Measurements from ENCODE around the gene OR4S1.
"Not testable (repeated sequence)": the region's sequence is repeated elsewhere in the genome, so short reads cannot be mapped to it uniquely, and the experiment has no call there.

The OR4S1 gene, protein sequence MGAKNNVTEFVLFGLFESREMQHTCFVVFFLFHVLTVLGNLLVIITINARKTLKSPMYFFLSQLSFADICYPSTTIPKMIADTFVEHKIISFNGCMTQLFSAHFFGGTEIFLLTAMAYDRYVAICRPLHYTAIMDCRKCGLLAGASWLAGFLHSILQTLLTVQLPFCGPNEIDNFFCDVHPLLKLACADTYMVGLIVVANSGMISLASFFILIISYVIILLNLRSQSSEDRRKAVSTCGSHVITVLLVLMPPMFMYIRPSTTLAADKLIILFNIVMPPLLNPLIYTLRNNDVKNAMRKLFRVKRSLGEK

DNA sequence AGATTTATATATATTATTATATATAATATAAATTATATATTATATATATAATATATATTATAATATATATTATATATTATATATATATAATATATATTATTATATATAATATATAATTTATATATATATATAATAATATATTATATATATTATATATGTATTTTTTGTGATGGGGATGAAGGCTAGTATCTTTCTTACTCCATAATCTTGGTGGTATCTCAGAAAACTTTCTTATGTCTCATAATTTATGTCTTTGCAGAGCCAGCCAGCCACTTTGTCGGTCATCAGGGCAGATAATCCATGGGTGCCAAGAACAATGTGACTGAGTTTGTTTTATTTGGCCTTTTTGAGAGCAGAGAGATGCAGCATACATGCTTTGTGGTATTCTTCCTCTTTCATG is at the start of gene OR4S1:
Gene OR4S1, plus strand, starts transcription at position 301 of the 400 bp plus-strand sequence. Its CDS starts 0 bp downstream, at position 301.
- no peak for DNase-seq (ENCODE audit: low read depth in 1 of 2, low spot score in 1 of 2)

DNA sequence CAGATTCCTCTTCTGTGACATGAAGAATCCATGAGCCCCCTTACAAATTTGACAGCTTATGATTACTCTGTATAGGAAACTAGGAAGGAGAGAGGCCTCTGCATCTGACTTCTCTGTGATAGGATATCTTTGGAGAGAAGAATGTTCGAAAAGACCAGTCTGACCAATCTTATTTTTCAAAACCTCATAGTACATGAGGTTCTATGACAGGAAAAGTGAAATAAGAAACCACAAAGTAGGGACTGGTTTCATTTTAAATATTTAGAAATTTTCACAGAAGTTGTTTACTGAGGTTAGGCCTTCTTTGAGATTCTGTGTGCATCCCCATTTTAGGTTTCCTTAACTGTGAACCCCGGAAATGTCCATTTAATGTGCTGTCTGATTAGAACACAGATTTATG is 44.4 kb upstream of the OR4S1 start:
- no peak for DNase-seq (ENCODE audit: low read depth in 1 of 2, low spot score in 1 of 2)

DNA sequence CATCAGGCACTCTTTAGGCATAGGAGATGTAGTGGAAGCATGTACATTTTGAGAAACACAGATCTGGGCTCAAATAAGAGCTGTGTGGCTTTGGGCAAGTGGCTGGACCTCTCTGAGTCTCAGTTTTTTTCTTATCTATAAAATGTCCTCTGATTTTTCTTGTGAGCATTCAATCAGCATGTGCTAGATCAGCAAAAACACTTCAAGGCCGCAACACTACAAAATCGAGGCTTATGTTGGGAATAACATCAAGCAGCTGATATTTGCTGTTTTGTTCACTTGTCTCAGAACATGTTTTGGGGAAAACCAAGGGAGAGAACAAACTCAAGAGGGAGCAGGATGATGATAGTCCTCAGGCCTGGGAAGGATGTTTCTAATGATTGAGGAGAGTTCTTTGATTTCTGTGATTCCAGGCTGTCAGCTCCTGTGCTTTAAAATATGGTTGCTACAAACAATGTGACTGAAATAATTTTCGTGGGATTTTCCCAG is 42.6 kb upstream of the OR4S1 start, which contains the start of gene OR4X1:
Gene OR4X1, plus strand, starts transcription at position 439 of the 489 bp plus-strand sequence. Its CDS starts 0 bp downstream, at position 439.
- no peak for DNase-seq (ENCODE audit: low read depth in 1 of 2, low spot score in 1 of 2)

GRCh38 chr11:48270621-48271020 is 35.4 kb upstream of the OR4S1 start:
- DNase-seq (ENCODE audit: low read depth in 1 of 2, low spot score in 1 of 2) = no peak

GRCh38 chr11:48272606-48273005 is 33.4 kb upstream of the OR4S1 start:
- no peak for DNase-seq (ENCODE audit: low read depth in 1 of 2, low spot score in 1 of 2)

GRCh38 chr11:48307760-48308386 is 1.9 kb downstream of the OR4S1 start:
- DNase-seq (ENCODE audit: low read depth in 1 of 2, low spot score in 1 of 2) = peak; percentile 28 to 33

DNA sequence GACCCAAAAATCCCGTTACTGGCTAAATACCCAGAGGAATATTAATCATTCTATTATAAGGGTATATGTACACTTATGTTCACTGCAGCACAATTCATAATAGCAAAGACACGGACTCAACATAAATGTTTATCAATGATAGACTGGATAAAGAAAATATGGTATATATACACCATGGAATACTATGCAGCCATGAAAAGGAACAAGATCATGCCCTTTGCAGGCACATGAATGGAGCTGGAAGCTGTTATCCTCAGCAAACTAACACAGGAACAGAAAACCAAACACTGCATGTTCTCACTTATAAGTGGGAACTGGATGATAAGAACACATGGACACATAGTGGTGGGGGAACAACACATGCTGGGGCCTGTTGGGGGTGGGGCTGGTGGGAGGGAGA is 7.6 kb downstream of the OR4S1 start:
- DNase-seq (ENCODE audit: low read depth in 1 of 2, low spot score in 1 of 2) = not testable (repeated sequence)

DNA sequence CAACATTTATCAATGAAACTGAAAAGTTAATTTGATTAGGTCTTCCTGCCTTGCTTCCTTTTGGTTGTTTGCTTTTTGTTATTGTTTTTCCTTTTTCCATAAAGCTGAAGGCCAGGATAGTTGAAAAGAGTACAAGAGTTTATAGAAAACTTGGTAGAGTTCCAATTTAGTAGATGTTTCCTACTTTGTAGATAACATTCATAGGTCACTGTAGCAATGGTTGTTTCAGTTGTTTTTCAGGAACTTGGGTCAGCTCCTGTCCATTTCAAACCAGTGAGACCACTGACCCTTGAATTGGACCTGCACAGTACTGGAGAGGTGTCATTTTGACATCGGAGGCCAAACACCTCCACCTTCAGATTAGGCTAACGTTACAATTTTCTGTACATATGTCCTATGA is 13.8 kb downstream of the OR4S1 start:
- DNase-seq (ENCODE audit: low read depth in 1 of 2, low spot score in 1 of 2) = not testable (repeated sequence)

- DNase-seq (ENCODE audit: low read depth in 1 of 2, low spot score in 1 of 2) = not testable (repeated sequence)
Observed at GRCh38 chr11:48324620-48325019, 18.6 kb downstream of the OR4S1 start, which contains the start of gene OR4C3. TSS of gene OR4C3 (plus strand) at chr11:48324920. CDS start at chr11:48325022, 102 bp downstream.

- DNase-seq (ENCODE audit: low read depth in 1 of 2, low spot score in 1 of 2) = no peak
Observed at GRCh38 chr11:48341466-48341865, 35.4 kb downstream of the OR4S1 start.

- not testable (repeated sequence) for DNase-seq (ENCODE audit: low read depth in 1 of 2, low spot score in 1 of 2)
Observed at GRCh38 chr11:48342505-48342904, 36.5 kb downstream of the OR4S1 start.

GRCh38 chr11:48346286-48346685 is 40.3 kb downstream of the OR4S1 start:
- DNase-seq (ENCODE audit: low read depth in 1 of 2, low spot score in 1 of 2) = not testable (repeated sequence)

DNA sequence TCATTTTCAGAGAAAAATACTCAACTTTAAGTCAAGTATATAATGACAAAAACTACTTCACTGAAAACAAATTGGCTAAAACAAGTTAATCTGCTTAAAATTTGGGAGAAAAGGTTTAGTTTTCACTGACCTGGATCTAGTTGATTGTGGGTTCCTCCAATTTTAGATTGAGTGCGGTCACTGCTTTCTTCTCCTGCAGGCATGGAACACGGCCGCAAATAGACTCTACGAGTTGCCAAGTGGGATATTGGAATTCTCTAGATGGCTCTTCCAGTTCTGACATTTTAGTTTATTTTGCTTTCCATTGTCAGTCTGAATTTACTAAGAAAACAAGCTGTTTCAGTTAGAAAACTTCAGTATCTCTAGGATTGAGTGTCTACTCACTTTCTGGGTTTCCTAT is 48.0 kb downstream of the OR4S1 start:
- no peak for DNase-seq (ENCODE audit: low read depth in 1 of 2, low spot score in 1 of 2)

DNA sequence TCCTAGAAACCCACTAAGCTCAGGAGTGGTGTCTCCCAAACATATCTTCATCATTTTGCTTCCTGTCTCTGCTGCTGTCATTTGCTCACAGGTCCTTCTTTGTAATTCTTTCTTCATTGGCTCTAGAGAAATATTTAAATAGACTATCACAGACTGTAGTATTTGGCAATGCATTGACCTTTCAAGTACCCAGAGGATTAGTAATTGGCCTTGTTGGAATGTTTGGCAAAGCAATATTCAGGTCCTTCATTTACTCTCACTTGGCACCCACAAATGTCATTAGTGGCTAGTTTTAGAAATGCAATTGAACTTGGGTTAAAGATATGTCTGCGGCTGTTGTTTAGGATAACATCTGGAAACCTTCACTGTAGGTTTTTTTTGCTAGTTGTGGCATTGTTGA is 48.7 kb downstream of the OR4S1 start:
- no peak for DNase-seq (ENCODE audit: low read depth in 1 of 2, low spot score in 1 of 2)
